GM18519 (cell line): ENCODE results near the gene CD209.
"Not testable (repeated sequence)": the region's sequence is repeated elsewhere in the genome, so short reads cannot be mapped to it uniquely, and the experiment has no call there.

Experiments
- ATAC-seq: cut with Tn5 transposase; IDR thresholded peaks from one replicate; pipeline ENCODE4 v1.9.1; 2021; ENCODE audit warnings: mild to moderate bottlenecking, moderate library complexity; ENCODE audit not compliant: unreplicated experiment, low FRiP score

CD209 gene

GRCh38 chr19:7769171-7769570 lies 21.8 kb upstream of the CD209 start:
- no peak for ATAC-seq

GRCh38 chr19:7767487-7767886 lies 20.2 kb upstream of the CD209 start:
- ATAC-seq, result no peak

- no peak for ATAC-seq
Measured at GRCh38 chr19:7766535-7766934, 19.2 kb upstream of the CD209 start.

GRCh38 chr19:7765043-7765442 lies 17.7 kb upstream of the CD209 start:
- ATAC-seq, result not testable (repeated sequence)

- ATAC-seq, result not testable (repeated sequence)
Measured at GRCh38 chr19:7764157-7764556, 16.8 kb upstream of the CD209 start.

- ATAC-seq, result no peak
Measured at GRCh38 chr19:7763696-7764095, 16.4 kb upstream of the CD209 start.

GRCh38 chr19:7762719-7763293 lies 15.5 kb upstream of the CD209 start, which contains the start of gene CLEC4M:
Gene CLEC4M (plus strand): TSS chr19:7763243. CDS start chr19:7763267, 24 bp downstream.
- no peak for ATAC-seq

- no peak for ATAC-seq
Measured at GRCh38 chr19:7759156-7759555, 11.8 kb upstream of the CD209 start.

- ATAC-seq, result no peak
Measured at GRCh38 chr19:7757358-7757757, 10.0 kb upstream of the CD209 start.

GRCh38 chr19:7756258-7756657 lies 8.9 kb upstream of the CD209 start:
- ATAC-seq, result no peak

GRCh38 chr19:7751157-7751783 lies 3.9 kb upstream of the CD209 start:
- ATAC-seq, result no peak

GRCh38 chr19:7748756-7749155 lies 1.4 kb upstream of the CD209 start:
- no peak for ATAC-seq

GRCh38 chr19:7748171-7748570 lies 837 bp upstream of the CD209 start:
- no peak for ATAC-seq

GRCh38 chr19:7746306-7746705 lies 1.0 kb downstream of the CD209 start:
- not testable (repeated sequence) for ATAC-seq

GRCh38 chr19:7744871-7745650 lies 2.3 kb downstream of the CD209 start:
- no peak for ATAC-seq

- no peak for ATAC-seq
Measured at GRCh38 chr19:7744199-7744786, 3.0 kb downstream of the CD209 start.

GRCh38 chr19:7743425-7743841 lies 3.9 kb downstream of the CD209 start:
- no peak for ATAC-seq

- ATAC-seq, result no peak
Measured at GRCh38 chr19:7742991-7743390, 4.3 kb downstream of the CD209 start.

GRCh38 chr19:7742575-7742974 lies 4.8 kb downstream of the CD209 start:
- ATAC-seq, result no peak

GRCh38 chr19:7740682-7741054 lies 6.7 kb downstream of the CD209 start:
- ATAC-seq, result no peak
